Karpas-422 (cell line): ENCODE data around the gene PNMA6A. TPM values are rescaled to one million over a fixed set of nuclear protein-coding genes. Genes with fewer than 3 reads are reported as not detected.
"Not testable (repeated sequence)": the region's sequence is repeated elsewhere in the genome, so short reads cannot be mapped to it uniquely, and the experiment has no call there.

Experiments used
- DNase-seq: peaks from one replicate; pipeline ENCODE4 v3.0.0-alpha.2; 2015
- H2AFZ ChIP-seq: fragments of 200-600 bp; sonication (generic); 2 replicates; pipeline ENCODE4 v1.6.1; 2014; ENCODE audit warnings: antibody characterized with exemption, low read length, mixed read lengths
- H3K27ac ChIP-seq: fragments of 200-600 bp; sonication (generic); 2 replicates; pipeline ENCODE4 v1.5.1; 2014; ENCODE audit warnings: mild to moderate bottlenecking, low read length, moderate library complexity
- H3K27me3 ChIP-seq: fragments of 200-600 bp; sonication (generic); 2 replicates; pipeline ENCODE4 v1.6.1; 2014; ENCODE audit warnings: low read length, mixed read lengths
- H3K36me3 ChIP-seq: fragments of 200-600 bp; sonication (generic); 2 replicates; pipeline ENCODE4 v1.6.1; 2014; ENCODE audit warnings: low read length, mixed read lengths; ENCODE audit not compliant: insufficient read depth
- H3K4me1 ChIP-seq: fragments of 200-600 bp; sonication (generic); 2 replicates; pipeline ENCODE4 v1.6.1; 2014; ENCODE audit warnings: mild to moderate bottlenecking, low read length, mixed read lengths
- H3K4me2 ChIP-seq: fragments of 200-600 bp; sonication (generic); 2 replicates; pipeline ENCODE4 v1.6.1; 2014; ENCODE audit warnings: low read length, low read depth, mild to moderate bottlenecking; ENCODE audit not compliant: poor library complexity, severe bottlenecking
- H3K4me3 ChIP-seq: fragments of 200-600 bp; sonication (generic); 2 replicates; pipeline ENCODE4 v1.5.1; 2014; ENCODE audit warnings: mild to moderate bottlenecking, antibody characterized with exemption, low read length, mixed read lengths
- H3K79me2 ChIP-seq: fragments of 200-600 bp; sonication (generic); 2 replicates; pipeline ENCODE4 v1.6.1; 2014; ENCODE audit warnings: mild to moderate bottlenecking, low read length, mixed read lengths
- H3K9ac ChIP-seq: fragments of 200-600 bp; sonication (generic); 2 replicates; pipeline ENCODE4 v1.6.0; 2014; ENCODE audit warnings: low read length
- H3K9me2 ChIP-seq: fragments of 200-600 bp; sonication (generic), shearing (Covaris generic); replicated peaks from 2 replicates; pipeline ENCODE4 v1.6.0; 2014; ENCODE audit warnings: mild to moderate bottlenecking, low read length, moderate library complexity; ENCODE audit not compliant: insufficient read depth
- H3K9me3 ChIP-seq: fragments of 300-700, 200-600 bp; sonication (generic); 2 replicates; pipeline ENCODE4 v1.6.1; 2014; ENCODE audit warnings: low read length, mixed read lengths
- H4K20me1 ChIP-seq: fragments of 200-600 bp; sonication (generic); 2 replicates; pipeline ENCODE4 v1.6.1; 2014; ENCODE audit warnings: mild to moderate bottlenecking, antibody characterized with exemption, low read length, low read depth; ENCODE audit not compliant: insufficient read depth
- total RNA-seq: library from RNA; depleted of rRNA; stranded (reverse); fragments of >200 nt; shearing (Covaris generic); gene quantifications from 2 replicates; pipeline ENCODE4 v1.2.3, GENCODE V29; 2014; ENCODE audit warnings: low replicate concordance

The PNMA6A gene
- total RNA-seq, 1 experiment from 2014 or later, result not detected

DNA sequence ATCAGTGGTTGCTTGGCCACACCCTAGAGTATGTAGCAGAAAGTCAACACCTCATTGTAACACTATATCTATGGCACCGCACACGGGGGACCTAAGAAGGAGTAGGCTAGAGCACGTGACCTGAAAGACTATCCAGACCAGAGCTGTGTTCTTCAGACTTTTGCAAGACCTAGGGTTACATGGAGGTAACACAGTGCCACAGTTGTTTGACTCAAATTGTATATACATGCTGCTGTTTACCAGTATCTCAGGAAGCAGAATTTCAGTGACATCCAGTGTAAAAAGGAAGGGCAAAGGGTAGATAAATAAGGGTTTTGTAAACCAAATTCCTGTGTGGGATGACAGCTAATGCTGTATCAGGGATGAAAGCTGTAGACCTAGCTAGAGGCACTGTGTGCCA is 30.2 kb downstream of the PNMA6A start:
- Histone ChIP-seq H3K4me3 (no peak overlapping the region), H3K27ac (no peak overlapping the region), H3K9me3 (no peaks in the 10 kb centered on the region), H3K4me1 (no peaks in the 10 kb centered on the region), H4K20me1 (no peaks in the 10 kb centered on the region), H3K27me3 (no peaks in the 10 kb centered on the region), H2AFZ (no peak overlapping the region), H3K9ac (no peak overlapping the region), H3K36me3 (no peaks in the 10 kb centered on the region), H3K79me2 (no peaks in the 10 kb centered on the region), H3K9me2 (no peaks in the 10 kb centered on the region), H3K4me2 (no peak overlapping the region)
- no peak for DNase-seq

DNA sequence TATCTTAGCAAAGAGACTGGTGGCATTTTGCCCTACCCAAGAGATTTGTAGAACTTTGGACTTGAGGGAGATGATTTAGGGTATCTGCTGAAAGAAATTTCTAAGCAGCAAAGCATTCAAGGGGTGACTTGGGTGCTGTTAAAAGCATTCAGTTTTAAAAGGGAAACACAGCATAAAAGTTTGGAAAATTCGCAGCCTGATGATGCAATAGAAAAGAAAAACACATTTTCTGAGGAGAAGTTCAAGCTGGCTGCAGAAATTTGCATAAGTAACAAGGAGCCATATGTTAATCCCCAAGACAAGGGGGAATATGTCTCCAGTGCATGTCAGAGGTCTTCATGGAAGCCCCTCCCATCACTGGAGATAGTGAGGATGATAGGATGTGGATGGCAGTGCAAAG is 32.7 kb downstream of the PNMA6A start:
- H4K20me1 ChIP-seq, H3K36me3 ChIP-seq, DNase-seq, H3K4me2 ChIP-seq, H3K4me1 ChIP-seq, H2AFZ ChIP-seq, H3K27ac ChIP-seq, H3K9ac ChIP-seq, H3K9me3 ChIP-seq, H3K9me2 ChIP-seq, H3K79me2 ChIP-seq, H3K27me3 ChIP-seq, H3K4me3 ChIP-seq: not testable (repeated sequence)

DNA sequence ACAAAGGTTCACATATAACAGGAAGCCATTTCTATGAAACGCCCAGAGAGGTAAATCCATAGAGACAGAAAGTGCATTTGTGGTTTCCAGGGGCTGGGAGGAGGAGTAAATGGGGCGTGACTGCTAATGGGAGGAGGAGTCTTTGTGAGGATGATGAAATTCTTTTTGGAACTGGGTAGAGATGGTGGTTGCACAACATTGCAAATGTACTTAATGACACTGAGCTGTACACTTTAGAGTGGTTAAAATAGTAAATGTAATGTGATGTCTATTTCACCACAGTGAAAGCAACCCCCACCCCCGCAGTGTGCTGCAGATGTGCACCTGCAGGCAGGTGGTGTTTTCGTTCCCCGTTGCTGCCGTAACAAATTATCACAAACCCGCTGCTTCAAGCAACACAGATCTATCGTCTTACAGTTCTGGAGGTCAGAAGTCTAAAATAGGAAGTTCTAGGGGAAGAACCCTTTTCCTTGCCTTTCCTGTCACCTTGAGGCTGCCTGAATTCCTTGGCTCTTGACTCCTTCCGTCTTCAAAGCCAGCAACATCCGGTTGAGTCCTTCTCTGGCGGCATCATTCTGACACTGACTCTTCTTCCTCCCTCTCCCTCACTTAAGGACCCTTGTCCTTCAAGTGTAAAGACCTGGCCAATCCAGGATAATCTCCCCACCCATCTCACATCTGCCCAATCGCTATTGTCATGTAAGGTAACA is 34.0 kb downstream of the PNMA6A start:
- DNase-seq, H4K20me1 ChIP-seq, H2AFZ ChIP-seq, H3K27me3 ChIP-seq, H3K9me2 ChIP-seq, H3K9ac ChIP-seq, H3K9me3 ChIP-seq, H3K4me3 ChIP-seq, H3K4me1 ChIP-seq, H3K79me2 ChIP-seq, H3K36me3 ChIP-seq, H3K4me2 ChIP-seq, H3K27ac ChIP-seq: not testable (repeated sequence)

DNA sequence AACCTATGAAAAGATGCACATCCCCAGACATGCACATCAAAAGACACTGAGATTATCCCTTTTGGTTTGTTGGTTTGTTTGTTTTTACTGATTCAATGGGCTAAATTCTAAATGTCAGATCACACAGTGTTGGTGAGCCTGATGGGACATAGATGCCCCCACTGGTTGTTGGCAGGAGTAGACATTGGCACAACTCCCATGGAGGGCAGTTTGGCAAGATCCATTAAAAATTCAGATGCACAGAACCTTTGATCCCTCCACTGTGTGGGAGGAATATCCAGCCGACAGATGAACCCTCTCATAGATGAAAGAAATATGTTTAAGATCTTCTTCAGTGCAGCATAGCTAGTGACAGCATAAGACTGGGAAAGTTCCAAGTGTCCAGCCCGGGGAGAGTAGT is 38.5 kb downstream of the PNMA6A start:
- H3K4me2 ChIP-seq, H3K27me3 ChIP-seq, H4K20me1 ChIP-seq, H3K9ac ChIP-seq, H3K36me3 ChIP-seq, H3K4me3 ChIP-seq, H3K79me2 ChIP-seq, H3K4me1 ChIP-seq, H3K9me2 ChIP-seq, H3K27ac ChIP-seq, H3K9me3 ChIP-seq, H2AFZ ChIP-seq, DNase-seq: not testable (repeated sequence)

DNA sequence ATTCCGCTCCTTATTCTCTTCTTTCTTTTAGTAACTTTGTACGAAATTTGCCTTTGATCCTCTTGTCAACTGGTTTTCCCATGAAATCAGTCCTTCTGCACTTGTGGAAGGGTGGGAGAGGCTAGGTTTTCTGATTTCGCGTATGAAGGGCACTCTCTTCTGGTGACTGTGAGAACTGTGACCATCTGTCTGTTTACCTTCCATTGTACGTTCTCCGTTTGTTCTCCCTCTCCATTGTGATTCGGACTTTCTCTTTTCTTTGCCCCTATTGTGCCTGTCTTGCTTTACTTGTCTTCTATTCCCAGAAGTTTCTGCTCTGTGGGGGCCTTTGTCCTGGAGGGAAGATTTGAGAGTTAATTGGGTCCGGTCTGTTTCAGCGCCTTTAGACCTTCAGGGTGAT is 41.6 kb downstream of the PNMA6A start:
- H3K9me2 ChIP-seq, H3K9ac ChIP-seq, H2AFZ ChIP-seq, DNase-seq, H3K36me3 ChIP-seq, H3K79me2 ChIP-seq, H3K4me2 ChIP-seq, H3K4me3 ChIP-seq, H3K27ac ChIP-seq, H3K27me3 ChIP-seq, H4K20me1 ChIP-seq, H3K9me3 ChIP-seq, H3K4me1 ChIP-seq: not testable (repeated sequence)

DNA sequence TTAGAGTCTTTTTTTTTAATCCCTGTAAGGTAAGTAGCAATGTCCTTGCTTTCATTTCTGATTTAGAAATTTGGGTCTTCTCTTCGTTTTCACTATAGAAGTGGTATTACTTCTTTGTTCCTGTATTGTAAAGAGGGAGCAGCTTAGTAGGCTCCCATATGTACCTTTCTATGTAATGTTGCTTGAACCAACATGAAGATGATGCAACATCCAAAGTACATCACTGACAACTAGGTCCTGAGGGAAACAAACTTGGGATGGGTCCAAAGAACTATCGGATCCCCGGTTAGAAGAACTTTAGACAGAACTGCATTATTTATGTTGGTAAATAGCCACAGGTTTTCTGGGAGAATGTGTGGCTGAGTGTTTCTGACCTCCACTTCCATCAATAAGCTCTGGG is 45.5 kb downstream of the PNMA6A start:
- DNase-seq, H4K20me1 ChIP-seq, H3K9me2 ChIP-seq, H3K36me3 ChIP-seq, H2AFZ ChIP-seq, H3K4me2 ChIP-seq, H3K79me2 ChIP-seq, H3K4me1 ChIP-seq, H3K9ac ChIP-seq, H3K27ac ChIP-seq, H3K4me3 ChIP-seq, H3K27me3 ChIP-seq, H3K9me3 ChIP-seq: not testable (repeated sequence)

DNA sequence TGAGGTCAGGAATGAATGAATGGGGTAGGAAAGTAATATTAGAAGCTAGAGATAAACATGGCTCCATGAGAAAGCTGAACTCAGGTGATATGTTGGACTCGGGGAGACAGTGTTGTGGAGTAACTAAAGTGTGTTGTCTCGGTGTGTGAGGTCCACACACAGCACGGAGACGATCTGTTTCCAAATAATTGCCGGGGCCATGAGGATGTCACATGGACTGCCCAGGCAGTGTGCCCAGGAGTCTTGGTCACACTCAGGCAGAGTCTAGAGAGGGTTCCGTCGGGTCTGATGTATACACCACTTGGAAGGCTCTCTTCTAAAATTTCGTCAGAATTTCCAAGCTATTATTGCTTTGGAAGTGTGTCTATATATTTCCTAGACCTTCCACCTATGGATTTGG is 48.0 kb downstream of the PNMA6A start:
- H3K79me2 ChIP-seq, H3K4me3 ChIP-seq, H3K9me2 ChIP-seq, H3K4me1 ChIP-seq, H3K27me3 ChIP-seq, H3K27ac ChIP-seq, H4K20me1 ChIP-seq, H2AFZ ChIP-seq, H3K4me2 ChIP-seq, DNase-seq, H3K9ac ChIP-seq, H3K36me3 ChIP-seq, H3K9me3 ChIP-seq: not testable (repeated sequence)

DNA sequence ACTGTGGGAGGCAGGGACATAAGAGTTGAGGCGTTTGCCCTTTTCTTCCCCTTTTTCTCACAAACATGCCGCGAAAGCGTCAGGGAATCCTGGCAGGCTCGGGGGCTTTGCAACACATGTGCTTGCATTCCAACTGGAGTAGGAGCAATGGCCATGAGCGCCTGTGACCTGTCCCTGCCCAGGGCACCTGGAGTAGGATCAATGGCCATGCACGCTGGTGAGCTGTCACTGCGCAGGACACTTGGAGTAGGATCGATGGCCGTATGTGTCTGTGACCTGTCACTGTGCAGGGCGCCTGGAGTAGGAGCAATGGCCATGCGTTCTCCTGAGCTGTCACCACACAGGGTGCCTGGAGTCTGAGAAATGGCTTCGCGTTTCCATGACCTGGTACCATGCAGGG is 51.2 kb downstream of the PNMA6A start:
- not testable (repeated sequence) for H3K4me3 ChIP-seq, DNase-seq, H3K27ac ChIP-seq, H3K36me3 ChIP-seq, H3K4me2 ChIP-seq, H4K20me1 ChIP-seq, H3K4me1 ChIP-seq, H3K9ac ChIP-seq, H3K9me2 ChIP-seq, H3K9me3 ChIP-seq, H2AFZ ChIP-seq, H3K27me3 ChIP-seq, H3K79me2 ChIP-seq
